OCI-LY3 (cell line): ENCODE data around the gene NUTF2.

Source experiments
- H2AFZ ChIP-seq: fragments of 200-600, 300-600 bp; shearing (Covaris generic); 2 replicates; pipeline ENCODE4 v1.6.0; 2014; ENCODE audit warnings: antibody characterized with exemption, low read depth, low read length
- H3K27ac ChIP-seq: fragments of 200-600, 300-600 bp; sonication (generic); 2 replicates; pipeline ENCODE4 v1.5.1; 2014; ENCODE audit warnings: mild to moderate bottlenecking, low read length, moderate library complexity, mixed read lengths
- H3K27me3 ChIP-seq: fragments of 200-600, 300-600 bp; sonication (generic); 2 replicates; pipeline ENCODE4 v1.6.1; 2014; ENCODE audit warnings: low read depth, low read length, mixed read lengths
- H3K36me3 ChIP-seq: fragments of 200-600, 300-600 bp; sonication (generic); replicated peaks from 2 replicates; pipeline ENCODE3; 2014; ENCODE audit warnings: low read depth, low read length, mixed read lengths
- H3K4me1 ChIP-seq: fragments of 300-600, 200-600 bp; sonication (generic); 2 replicates; pipeline ENCODE4 v1.6.1; 2014; ENCODE audit warnings: low read length, mixed read lengths
- H3K4me2 ChIP-seq: fragments of 200-600, 300-600 bp; sonication (generic); 2 replicates; pipeline ENCODE4 v1.6.1; 2014; ENCODE audit warnings: low read length, mixed read lengths
- H3K4me3 ChIP-seq: fragments of 300-600, 200-600 bp; sonication (generic); 2 replicates; pipeline ENCODE4 v1.5.1; 2014; ENCODE audit warnings: antibody characterized with exemption, mild to moderate bottlenecking, low read length, moderate library complexity
- H3K79me2 ChIP-seq: fragments of 300-600, 200-600 bp; shearing (Covaris generic); 2 replicates; pipeline ENCODE4 v1.6.1; 2014; ENCODE audit warnings: mild to moderate bottlenecking, low read length, mixed read lengths
- H3K9ac ChIP-seq: fragments of 300-600, 200-600 bp; shearing (Covaris generic); 2 replicates; pipeline ENCODE4 v1.6.0; 2014; ENCODE audit warnings: mild to moderate bottlenecking, low read length, moderate library complexity
- H3K9me3 ChIP-seq: fragments of 200-600, 300-600 bp; shearing (Covaris generic); 2 replicates; pipeline ENCODE4 v1.6.1; 2014; ENCODE audit warnings: low read length, mixed read lengths; ENCODE audit not compliant: insufficient read depth
- H4K20me1 ChIP-seq: fragments of 200-600, 300-600 bp; sonication (generic); 2 replicates; pipeline ENCODE4 v1.6.1; 2016; ENCODE audit warnings: low read length, mixed read lengths; ENCODE audit not compliant: insufficient read depth
- CTCF ChIP-seq: fragments of 200-600, 300-600 bp; sonication (generic); IDR thresholded peaks from 2 replicates; pipeline ENCODE4 v1.5.1; 2014; ENCODE audit warnings: antibody characterized with exemption, low read length, low read depth
- EZH2phosphoT487 ChIP-seq: fragments of 200-600 bp; shearing (Covaris generic); IDR thresholded peaks from 2 replicates; pipeline ENCODE4 v1.6.1; 2018; ENCODE audit warnings: antibody characterized with exemption, mixed run types, low read depth

Gene NUTF2

GRCh38 chr16:67807148-67807682 is 39.5 kb upstream of the NUTF2 start:
- Histone ChIP-seq H4K20me1 (no peaks in the 10 kb centered on the region), H2AFZ (peak overlapping the region; percentile 90; the same call in 1 of the 2 replicates), H3K4me1 (peaks cover 30% of the 10 kb centered on the region), H3K9ac (peak overlapping the region; percentile 65), H3K27me3 (no peaks in the 10 kb centered on the region), H3K27ac (no peak overlapping the region), H3K4me2 (peak overlapping the region; percentile 80), H3K79me2 (peaks cover 33% of the 10 kb centered on the region), H3K9me3 (no peaks in the 10 kb centered on the region), H3K36me3 (peaks cover 13% of the 10 kb centered on the region), H3K4me3 (peak overlapping the region; percentile 90)
- TF ChIP-seq CTCF, result peak; percentile 13; the same call in 1 of the 2 replicates
- no peak for TF ChIP-seq EZH2phosphoT487

- Histone ChIP-seq H3K9me3 (no peaks in the 10 kb centered on the region), H3K79me2 (no peaks in the 10 kb centered on the region), H3K4me1 (peaks cover 4% of the 10 kb centered on the region), H3K36me3 (no peaks in the 10 kb centered on the region), H3K9ac (no peak overlapping the region), H2AFZ (no peak overlapping the region), H3K27me3 (no peaks in the 10 kb centered on the region), H3K4me3 (no peak overlapping the region), H3K27ac (no peak overlapping the region), H3K4me2 (no peak overlapping the region), H4K20me1 (no peaks in the 10 kb centered on the region)
- TF ChIP-seq EZH2phosphoT487, result no peak
- TF ChIP-seq CTCF, result no peak
Observed at GRCh38 chr16:67811899-67812298, 34.8 kb upstream of the NUTF2 start.

GRCh38 chr16:67814567-67814966 is 32.2 kb upstream of the NUTF2 start:
- Histone ChIP-seq H2AFZ (no peak overlapping the region), H3K36me3 (no peaks in the 10 kb centered on the region), H3K79me2 (no peaks in the 10 kb centered on the region), H3K27ac (no peak overlapping the region), H4K20me1 (no peaks in the 10 kb centered on the region), H3K4me3 (no peak overlapping the region), H3K9ac (no peak overlapping the region), H3K4me1 (peaks cover 4% of the 10 kb centered on the region), H3K4me2 (no peak overlapping the region), H3K27me3 (no peaks in the 10 kb centered on the region), H3K9me3 (no peaks in the 10 kb centered on the region)
- TF ChIP-seq EZH2phosphoT487, result no peak
- TF ChIP-seq CTCF, result no peak

GRCh38 chr16:67820608-67821259 is 26.0 kb upstream of the NUTF2 start:
- Histone ChIP-seq H3K27me3 (no peaks in the 10 kb centered on the region), H3K36me3 (no peaks in the 10 kb centered on the region), H3K79me2 (no peaks in the 10 kb centered on the region), H2AFZ (no peak overlapping the region), H3K27ac (no peak overlapping the region), H3K4me3 (no peak overlapping the region), H3K4me2 (no peak overlapping the region), H3K9me3 (no peaks in the 10 kb centered on the region), H3K4me1 (peaks cover 4% of the 10 kb centered on the region), H3K9ac (no peak overlapping the region), H4K20me1 (no peaks in the 10 kb centered on the region)
- TF ChIP-seq CTCF (no peak), EZH2phosphoT487 (no peak)
